Karpas-422 (cell line): ENCODE data around the gene SKOR2. TPM values are rescaled to one million over a fixed set of nuclear protein-coding genes. Genes with fewer than 3 reads are reported as not detected.

ENCODE experiments used
- DNase-seq: peaks from one replicate; pipeline ENCODE4 v3.0.0-alpha.2; 2015
- H2AFZ ChIP-seq: fragments of 200-600 bp; sonication (generic); 2 replicates; pipeline ENCODE4 v1.6.1; 2014; ENCODE audit warnings: antibody characterized with exemption, low read length, mixed read lengths
- H3K27ac ChIP-seq: fragments of 200-600 bp; sonication (generic); 2 replicates; pipeline ENCODE4 v1.5.1; 2014; ENCODE audit warnings: mild to moderate bottlenecking, low read length, moderate library complexity
- H3K27me3 ChIP-seq: fragments of 200-600 bp; sonication (generic); 2 replicates; pipeline ENCODE4 v1.6.1; 2014; ENCODE audit warnings: low read length, mixed read lengths
- H3K36me3 ChIP-seq: fragments of 200-600 bp; sonication (generic); 2 replicates; pipeline ENCODE4 v1.6.1; 2014; ENCODE audit warnings: low read length, mixed read lengths; ENCODE audit not compliant: insufficient read depth
- H3K4me1 ChIP-seq: fragments of 200-600 bp; sonication (generic); 2 replicates; pipeline ENCODE4 v1.6.1; 2014; ENCODE audit warnings: mild to moderate bottlenecking, low read length, mixed read lengths
- H3K4me2 ChIP-seq: fragments of 200-600 bp; sonication (generic); 2 replicates; pipeline ENCODE4 v1.6.1; 2014; ENCODE audit warnings: low read length, low read depth, mild to moderate bottlenecking; ENCODE audit not compliant: poor library complexity, severe bottlenecking
- H3K4me3 ChIP-seq: fragments of 200-600 bp; sonication (generic); 2 replicates; pipeline ENCODE4 v1.5.1; 2014; ENCODE audit warnings: mild to moderate bottlenecking, antibody characterized with exemption, low read length, mixed read lengths
- H3K79me2 ChIP-seq: fragments of 200-600 bp; sonication (generic); 2 replicates; pipeline ENCODE4 v1.6.1; 2014; ENCODE audit warnings: mild to moderate bottlenecking, low read length, mixed read lengths
- H3K9ac ChIP-seq: fragments of 200-600 bp; sonication (generic); 2 replicates; pipeline ENCODE4 v1.6.0; 2014; ENCODE audit warnings: low read length
- H3K9me2 ChIP-seq: fragments of 200-600 bp; sonication (generic), shearing (Covaris generic); replicated peaks from 2 replicates; pipeline ENCODE4 v1.6.0; 2014; ENCODE audit warnings: mild to moderate bottlenecking, low read length, moderate library complexity; ENCODE audit not compliant: insufficient read depth
- H3K9me3 ChIP-seq: fragments of 300-700, 200-600 bp; sonication (generic); 2 replicates; pipeline ENCODE4 v1.6.1; 2014; ENCODE audit warnings: low read length, mixed read lengths
- H4K20me1 ChIP-seq: fragments of 200-600 bp; sonication (generic); 2 replicates; pipeline ENCODE4 v1.6.1; 2014; ENCODE audit warnings: mild to moderate bottlenecking, antibody characterized with exemption, low read length, low read depth; ENCODE audit not compliant: insufficient read depth
- total RNA-seq: library from RNA; depleted of rRNA; stranded (reverse); fragments of >200 nt; shearing (Covaris generic); gene quantifications from 2 replicates; pipeline ENCODE4 v1.2.3, GENCODE V29; 2014; ENCODE audit warnings: low replicate concordance

Gene SKOR2
- total RNA-seq, 1 experiment from 2014 or later = not detected

GRCh38 chr18:47283476-47283875 is 32.0 kb upstream of the SKOR2 start:
- H3K4me3 ChIP-seq = no peak overlapping the region
- no peak overlapping the region for H3K9ac ChIP-seq
- H3K79me2 ChIP-seq = no peaks in the 10 kb centered on the region
- H2AFZ ChIP-seq = no peak overlapping the region
- H3K9me2 ChIP-seq = no peaks in the 10 kb centered on the region
- no peak overlapping the region for H3K27ac ChIP-seq
- no peaks in the 10 kb centered on the region for H3K27me3 ChIP-seq
- DNase-seq = peak; percentile 75
- H4K20me1 ChIP-seq = no peaks in the 10 kb centered on the region
- no peak overlapping the region for H3K4me2 ChIP-seq
- no peaks in the 10 kb centered on the region for H3K9me3 ChIP-seq
- no peaks in the 10 kb centered on the region for H3K36me3 ChIP-seq
- no peaks in the 10 kb centered on the region for H3K4me1 ChIP-seq

- H3K9me2 ChIP-seq = no peaks in the 10 kb centered on the region
- no peaks in the 10 kb centered on the region for H3K79me2 ChIP-seq
- H2AFZ ChIP-seq = no peak overlapping the region
- no peaks in the 10 kb centered on the region for H3K9me3 ChIP-seq
- H3K36me3 ChIP-seq = no peaks in the 10 kb centered on the region
- DNase-seq = no peak
- H3K4me3 ChIP-seq = no peak overlapping the region
- no peaks in the 10 kb centered on the region for H4K20me1 ChIP-seq
- H3K27ac ChIP-seq = no peak overlapping the region
- H3K9ac ChIP-seq = no peak overlapping the region
- no peaks in the 10 kb centered on the region for H3K27me3 ChIP-seq
- H3K4me1 ChIP-seq = no peaks in the 10 kb centered on the region
- H3K4me2 ChIP-seq = no peak overlapping the region
These were observed 28.7 kb upstream of the SKOR2 start for GRCh38 chr18:47280121-47280520.

GRCh38 chr18:47274961-47275360 is 23.5 kb upstream of the SKOR2 start:
- H3K79me2 ChIP-seq = no peaks in the 10 kb centered on the region
- no peak for DNase-seq
- no peaks in the 10 kb centered on the region for H3K9me2 ChIP-seq
- H3K4me3 ChIP-seq = no peak overlapping the region
- no peaks in the 10 kb centered on the region for H4K20me1 ChIP-seq
- no peaks in the 10 kb centered on the region for H3K27me3 ChIP-seq
- no peaks in the 10 kb centered on the region for H3K36me3 ChIP-seq
- H3K4me1 ChIP-seq = no peaks in the 10 kb centered on the region
- no peaks in the 10 kb centered on the region for H3K9me3 ChIP-seq
- H3K4me2 ChIP-seq = no peak overlapping the region
- H3K27ac ChIP-seq = no peak overlapping the region
- no peak overlapping the region for H3K9ac ChIP-seq
- no peak overlapping the region for H2AFZ ChIP-seq

- no peak overlapping the region for H2AFZ ChIP-seq
- H4K20me1 ChIP-seq = no peaks in the 10 kb centered on the region
- no peaks in the 10 kb centered on the region for H3K9me2 ChIP-seq
- no peak overlapping the region for H3K27ac ChIP-seq
- no peaks in the 10 kb centered on the region for H3K36me3 ChIP-seq
- H3K4me3 ChIP-seq = no peak overlapping the region
- H3K79me2 ChIP-seq = no peaks in the 10 kb centered on the region
- no peak overlapping the region for H3K4me2 ChIP-seq
- H3K9me3 ChIP-seq = no peaks in the 10 kb centered on the region
- no peaks in the 10 kb centered on the region for H3K4me1 ChIP-seq
- H3K9ac ChIP-seq = no peak overlapping the region
- DNase-seq = no peak
- H3K27me3 ChIP-seq = no peaks in the 10 kb centered on the region
These were observed 13.7 kb upstream of the SKOR2 start for GRCh38 chr18:47265197-47265596.

GRCh38 chr18:47264308-47264700 is 12.8 kb upstream of the SKOR2 start:
- H3K27ac ChIP-seq = no peak overlapping the region
- DNase-seq = no peak
- no peaks in the 10 kb centered on the region for H3K79me2 ChIP-seq
- no peaks in the 10 kb centered on the region for H3K36me3 ChIP-seq
- no peak overlapping the region for H3K4me2 ChIP-seq
- no peak overlapping the region for H3K9ac ChIP-seq
- no peaks in the 10 kb centered on the region for H3K9me3 ChIP-seq
- no peak overlapping the region for H2AFZ ChIP-seq
- no peaks in the 10 kb centered on the region for H3K4me1 ChIP-seq
- no peak overlapping the region for H3K4me3 ChIP-seq
- H3K9me2 ChIP-seq = no peaks in the 10 kb centered on the region
- no peaks in the 10 kb centered on the region for H3K27me3 ChIP-seq
- no peaks in the 10 kb centered on the region for H4K20me1 ChIP-seq

GRCh38 chr18:47263430-47264307 is 12.2 kb upstream of the SKOR2 start:
- DNase-seq = no peak
- Histone ChIP-seq H3K27me3 (no peaks in the 10 kb centered on the region), H2AFZ (no peak overlapping the region), H3K9me2 (no peaks in the 10 kb centered on the region), H3K79me2 (no peaks in the 10 kb centered on the region), H3K9ac (no peak overlapping the region), H3K27ac (no peak overlapping the region), H3K4me2 (no peak overlapping the region), H3K4me1 (no peaks in the 10 kb centered on the region), H3K9me3 (no peaks in the 10 kb centered on the region), H3K4me3 (no peak overlapping the region), H4K20me1 (no peaks in the 10 kb centered on the region), H3K36me3 (no peaks in the 10 kb centered on the region)

- H3K9me2 ChIP-seq = no peaks in the 10 kb centered on the region
- no peaks in the 10 kb centered on the region for H3K27me3 ChIP-seq
- H2AFZ ChIP-seq = no peak overlapping the region
- H3K36me3 ChIP-seq = no peaks in the 10 kb centered on the region
- H3K79me2 ChIP-seq = no peaks in the 10 kb centered on the region
- H3K4me1 ChIP-seq = no peaks in the 10 kb centered on the region
- H4K20me1 ChIP-seq = no peaks in the 10 kb centered on the region
- no peak overlapping the region for H3K9ac ChIP-seq
- no peak overlapping the region for H3K4me2 ChIP-seq
- DNase-seq = no peak
- H3K9me3 ChIP-seq = no peaks in the 10 kb centered on the region
- H3K4me3 ChIP-seq = no peak overlapping the region
- no peak overlapping the region for H3K27ac ChIP-seq
These were observed 11.6 kb upstream of the SKOR2 start for GRCh38 chr18:47263150-47263429.

GRCh38 chr18:47262301-47263149 is 11.1 kb upstream of the SKOR2 start:
- no peaks in the 10 kb centered on the region for H3K4me1 ChIP-seq
- H2AFZ ChIP-seq = no peak overlapping the region
- H4K20me1 ChIP-seq = no peaks in the 10 kb centered on the region
- no peaks in the 10 kb centered on the region for H3K9me3 ChIP-seq
- no peak overlapping the region for H3K4me2 ChIP-seq
- no peak for DNase-seq
- no peak overlapping the region for H3K4me3 ChIP-seq
- no peak overlapping the region for H3K27ac ChIP-seq
- no peaks in the 10 kb centered on the region for H3K36me3 ChIP-seq
- no peaks in the 10 kb centered on the region for H3K27me3 ChIP-seq
- no peak overlapping the region for H3K9ac ChIP-seq
- no peaks in the 10 kb centered on the region for H3K79me2 ChIP-seq
- H3K9me2 ChIP-seq = no peaks in the 10 kb centered on the region
